Transverse colon (tissue), 3 donors: ENCODE measurements around the gene CITED2.

ENCODE experiments used
- POLR2A ChIP-seq: fragments of 450-650 bp; IDR thresholded peaks from one replicate; pipeline ENCODE4 v1.6.1; 2016; ENCODE audit warnings: antibody characterized with exemption, mild to moderate bottlenecking, moderate library complexity
- TF ChIP-seq, protein P1 (sequence below), 5 experiments: fragments of 200-600 bp in 3 of 5; fragments of 450-650 bp in 2 of 5; sonication (generic) in 3 of 5; IDR thresholded peaks; 1 replicate in 2 of 5; 2 replicates in 3 of 5; pipeline ENCODE4 v1.5.1; 2016 to 2017; ENCODE audit warnings: antibody characterized with exemption in 5 of 5, inconsistent platforms in 3 of 5, mild to moderate bottlenecking in 2 of 5, moderate library complexity in 1 of 5

- TF ChIP-seq, protein P1, sequence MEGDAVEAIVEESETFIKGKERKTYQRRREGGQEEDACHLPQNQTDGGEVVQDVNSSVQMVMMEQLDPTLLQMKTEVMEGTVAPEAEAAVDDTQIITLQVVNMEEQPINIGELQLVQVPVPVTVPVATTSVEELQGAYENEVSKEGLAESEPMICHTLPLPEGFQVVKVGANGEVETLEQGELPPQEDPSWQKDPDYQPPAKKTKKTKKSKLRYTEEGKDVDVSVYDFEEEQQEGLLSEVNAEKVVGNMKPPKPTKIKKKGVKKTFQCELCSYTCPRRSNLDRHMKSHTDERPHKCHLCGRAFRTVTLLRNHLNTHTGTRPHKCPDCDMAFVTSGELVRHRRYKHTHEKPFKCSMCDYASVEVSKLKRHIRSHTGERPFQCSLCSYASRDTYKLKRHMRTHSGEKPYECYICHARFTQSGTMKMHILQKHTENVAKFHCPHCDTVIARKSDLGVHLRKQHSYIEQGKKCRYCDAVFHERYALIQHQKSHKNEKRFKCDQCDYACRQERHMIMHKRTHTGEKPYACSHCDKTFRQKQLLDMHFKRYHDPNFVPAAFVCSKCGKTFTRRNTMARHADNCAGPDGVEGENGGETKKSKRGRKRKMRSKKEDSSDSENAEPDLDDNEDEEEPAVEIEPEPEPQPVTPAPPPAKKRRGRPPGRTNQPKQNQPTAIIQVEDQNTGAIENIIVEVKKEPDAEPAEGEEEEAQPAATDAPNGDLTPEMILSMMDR (IDR thresholded peaks at IDR 0.05) = no peak
- TF ChIP-seq POLR2A = no peak
Measured at GRCh38 chr6:139372326-139373153, 1.9 kb downstream of the CITED2 start.
